ENCODE data around the gene MYO3B.

DNA sequence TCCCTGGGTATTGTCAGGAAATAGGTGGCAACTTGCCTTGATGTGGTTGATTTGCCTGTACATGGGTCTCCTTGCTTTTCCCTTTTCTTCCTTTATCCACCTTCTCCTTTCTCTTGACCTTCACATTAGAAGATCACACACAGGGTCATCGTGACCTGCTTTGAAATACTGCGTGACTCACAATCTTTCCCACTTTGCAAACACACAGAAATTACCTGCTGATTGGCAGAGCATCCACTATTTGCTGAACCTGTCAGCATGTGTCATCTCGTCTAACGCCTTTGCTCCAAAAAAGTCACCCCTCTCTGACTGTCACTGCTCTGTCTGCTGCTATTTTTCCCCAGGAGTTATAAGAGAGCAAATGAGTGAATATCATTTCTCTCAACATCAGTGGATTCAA lies 60.8 kb downstream of the MYO3B start:
- TF ChIP-seq, protein P1, sequence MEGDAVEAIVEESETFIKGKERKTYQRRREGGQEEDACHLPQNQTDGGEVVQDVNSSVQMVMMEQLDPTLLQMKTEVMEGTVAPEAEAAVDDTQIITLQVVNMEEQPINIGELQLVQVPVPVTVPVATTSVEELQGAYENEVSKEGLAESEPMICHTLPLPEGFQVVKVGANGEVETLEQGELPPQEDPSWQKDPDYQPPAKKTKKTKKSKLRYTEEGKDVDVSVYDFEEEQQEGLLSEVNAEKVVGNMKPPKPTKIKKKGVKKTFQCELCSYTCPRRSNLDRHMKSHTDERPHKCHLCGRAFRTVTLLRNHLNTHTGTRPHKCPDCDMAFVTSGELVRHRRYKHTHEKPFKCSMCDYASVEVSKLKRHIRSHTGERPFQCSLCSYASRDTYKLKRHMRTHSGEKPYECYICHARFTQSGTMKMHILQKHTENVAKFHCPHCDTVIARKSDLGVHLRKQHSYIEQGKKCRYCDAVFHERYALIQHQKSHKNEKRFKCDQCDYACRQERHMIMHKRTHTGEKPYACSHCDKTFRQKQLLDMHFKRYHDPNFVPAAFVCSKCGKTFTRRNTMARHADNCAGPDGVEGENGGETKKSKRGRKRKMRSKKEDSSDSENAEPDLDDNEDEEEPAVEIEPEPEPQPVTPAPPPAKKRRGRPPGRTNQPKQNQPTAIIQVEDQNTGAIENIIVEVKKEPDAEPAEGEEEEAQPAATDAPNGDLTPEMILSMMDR (IDR thresholded peaks at IDR 0.05), result no peak
- no peak for TF ChIP-seq POLR2A (IDR thresholded peaks at IDR 0.05)
